ENCODE data around the gene SPRED2. TPM values are rescaled to one million over a fixed set of nuclear protein-coding genes. Genes with fewer than 3 reads are reported as not detected.

Gene SPRED2
- polyA plus RNA-seq, 2 of the 4 experiments (the other 2 are of a cell fraction): 20.6 to 29.3 TPM

- no peak for TF ChIP-seq BCL3 (IDR thresholded peaks at IDR 0.05)
Observed at GRCh38 chr2:65351234-65351947, 81.0 kb downstream of the SPRED2 start (continued).

GRCh38 chr2:65350651-65351056 lies 81.7 kb downstream of the SPRED2 start:
- peak; percentile 41 to 61 for DNase-seq (ENCODE audit: low read depth in 1 of 2, low spot score in 1 of 2)
- CTCF ChIA-PET: interaction anchor here (1.1 to 2.2 kb wide), 11 partner anchors 10 to 202 kb away, joined by 3 to 14 read pairs (median 4); no protein-coding TSS in a partner anchor
- H3K4me1 ChIP-seq: peaks cover 30% of the 10 kb centered on the region
- ATAC-seq: peak; percentile 87 to 90
- TF ChIP-seq RNF2 (IDR thresholded peaks at IDR 0.05; ENCODE audit: borderline replicate concordance, low read depth) (no peak), KDM5A (IDR thresholded peaks at IDR 0.05) (no peak), TP53 (CRISPR knock-in tag; IDR thresholded peaks at IDR 0.05) (no peak), HDAC2 (IDR thresholded peaks at IDR 0.05) (no peak), CHD2 (IDR thresholded peaks at IDR 0.05; ENCODE audit: low read length, partially characterized antibody) (no peak), HEYL (CRISPR knock-in tag; IDR thresholded peaks at IDR 0.05) (no peak), HMGXB4 (CRISPR knock-in tag; IDR thresholded peaks at IDR 0.05; ENCODE audit: borderline replicate concordance) (no peak), MAZ (IDR thresholded peaks at IDR 0.05; ENCODE audit: borderline replicate concordance, low read depth, low read length) (no peak), NFE2L2 (conservative IDR thresholded peaks at IDR 0.05; ENCODE audit: low read length) (no peak), ZSCAN20 (CRISPR knock-in tag; IDR thresholded peaks at IDR 0.05) (no peak), RAD21 (conservative IDR thresholded peaks at IDR 0.05 in 1 of 2, IDR thresholded peaks at IDR 0.05 in 1 of 2) (no peak), BCL3 (IDR thresholded peaks at IDR 0.05) (no peak), MAX (IDR thresholded peaks at IDR 0.05) (no peak), ELK1 (IDR thresholded peaks at IDR 0.05; ENCODE audit: low read depth, low read length) (no peak), USF2 (IDR thresholded peaks at IDR 0.05) (no peak), HOXB13 (CRISPR knock-in tag; IDR thresholded peaks at IDR 0.05; ENCODE audit: low read depth) (no peak), JUN (IDR thresholded peaks at IDR 0.05) (no peak)
- H3K4me3 ChIP-seq: no peak overlapping the region
- no peak for FAIRE-seq
- no peaks in the 10 kb centered on the region for H3K9me3 ChIP-seq
- peak overlapping the region; percentile 8; the same call in 1 of the 3 replicates for H3K4me2 ChIP-seq
- H3K27ac ChIP-seq: no peak overlapping the region
- 79% methylated on average over 6 of the region's 6 CpGs for WGBS (ENCODE audit: missing lambda C conversion rate)
- POLR2A ChIA-PET: no interaction called here
